WTC11 (cell line): Measurements from ENCODE around the gene CCDC39.

Experiments used
- ATF6 ChIP-seq: sonication (generic); formaldehyde crosslinking; IDR thresholded peaks from 2 replicates; pipeline ENCODE4 v1.8.1; 2023; ENCODE audit warnings: mild to moderate bottlenecking, missing genetic modification reagents
- CTCF ChIP-seq: fragments of 200-600 bp; IDR thresholded peaks from 2 replicates; pipeline ENCODE4 v1.8.0; 2022; ENCODE audit warnings: antibody characterized with exemption
- FOXP4 ChIP-seq: sonication (generic); formaldehyde crosslinking; IDR thresholded peaks from 2 replicates; pipeline ENCODE4 v1.8.0; 2022; ENCODE audit warnings: mild to moderate bottlenecking, missing genetic modification reagents
- JAZF1 ChIP-seq: fragments of 250-450 bp; sonication (Bioruptor Pico); IDR thresholded peaks from 2 replicates; pipeline ENCODE4 v1.9.0; 2021; ENCODE audit warnings: moderate library complexity, mild to moderate bottlenecking, inconsistent platforms
- MYBL2 ChIP-seq: sonication (generic); formaldehyde crosslinking; IDR thresholded peaks from 2 replicates; pipeline ENCODE4 v1.8.1; 2023; ENCODE audit warnings: mild to moderate bottlenecking, moderate library complexity, missing genetic modification reagents
- SMAD3 ChIP-seq: sonication (generic); formaldehyde crosslinking; IDR thresholded peaks from 2 replicates; pipeline ENCODE4 v1.8.0; 2022; ENCODE audit warnings: missing genetic modification reagents, mild to moderate bottlenecking, borderline replicate concordance
- SP1 ChIP-seq: sonication (generic); formaldehyde crosslinking; conservative IDR thresholded peaks from 2 replicates; pipeline ENCODE4 v1.8.1; 2022; ENCODE audit warnings: missing genetic modification reagents
- STAT6 ChIP-seq: sonication (generic); formaldehyde crosslinking; conservative IDR thresholded peaks from 2 replicates; pipeline ENCODE4 v1.8.1; 2023; ENCODE audit warnings: mild to moderate bottlenecking, low read depth, missing genetic modification reagents, moderate library complexity
- ZNF219 ChIP-seq: sonication (generic); formaldehyde crosslinking; IDR thresholded peaks from 2 replicates; pipeline ENCODE4 v1.8.0; 2023; ENCODE audit warnings: missing genetic modification reagents, mild to moderate bottlenecking, borderline replicate concordance
- ZNF416 ChIP-seq: fragments of 250-450 bp; sonication (Bioruptor Pico); IDR thresholded peaks from 2 replicates; pipeline ENCODE4 v1.9.0; 2021; ENCODE audit warnings: mild to moderate bottlenecking, inconsistent platforms
- TF ChIP-seq, protein P1 (sequence below): sonication (generic); formaldehyde crosslinking; IDR thresholded peaks from 2 replicates; pipeline ENCODE4 v1.8.0; 2022; ENCODE audit warnings: mild to moderate bottlenecking, missing genetic modification reagents
- TF ChIP-seq, protein P2 (sequence below): sonication (generic); formaldehyde crosslinking; IDR thresholded peaks from 2 replicates; pipeline ENCODE4 v1.8.1; 2023; ENCODE audit warnings: mild to moderate bottlenecking, missing genetic modification reagents

GRCh38 chr3:180631317-180631716 lies 48.0 kb downstream of the CCDC39 start:
- TF ChIP-seq CTCF: no peak
- no peak for TF ChIP-seq STAT6 (CRISPR knock-in tag)
- no peak for TF ChIP-seq ZNF219 (CRISPR knock-in tag)
- TF ChIP-seq, protein P1, sequence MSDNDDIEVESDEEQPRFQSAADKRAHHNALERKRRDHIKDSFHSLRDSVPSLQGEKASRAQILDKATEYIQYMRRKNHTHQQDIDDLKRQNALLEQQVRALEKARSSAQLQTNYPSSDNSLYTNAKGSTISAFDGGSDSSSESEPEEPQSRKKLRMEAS: no peak
- TF ChIP-seq ATF6 (CRISPR knock-in tag): no peak
- TF ChIP-seq, protein P2, sequence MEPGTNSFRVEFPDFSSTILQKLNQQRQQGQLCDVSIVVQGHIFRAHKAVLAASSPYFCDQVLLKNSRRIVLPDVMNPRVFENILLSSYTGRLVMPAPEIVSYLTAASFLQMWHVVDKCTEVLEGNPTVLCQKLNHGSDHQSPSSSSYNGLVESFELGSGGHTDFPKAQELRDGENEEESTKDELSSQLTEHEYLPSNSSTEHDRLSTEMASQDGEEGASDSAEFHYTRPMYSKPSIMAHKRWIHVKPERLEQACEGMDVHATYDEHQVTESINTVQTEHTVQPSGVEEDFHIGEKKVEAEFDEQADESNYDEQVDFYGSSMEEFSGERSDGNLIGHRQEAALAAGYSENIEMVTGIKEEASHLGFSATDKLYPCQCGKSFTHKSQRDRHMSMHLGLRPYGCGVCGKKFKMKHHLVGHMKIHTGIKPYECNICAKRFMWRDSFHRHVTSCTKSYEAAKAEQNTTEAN (CRISPR knock-in tag): no peak
- no peak for TF ChIP-seq SP1
- TF ChIP-seq SMAD3: no peak
- TF ChIP-seq MYBL2 (CRISPR knock-in tag): no peak
- no peak for TF ChIP-seq ZNF416 (CRISPR knock-in tag)
- no peak for TF ChIP-seq JAZF1 (CRISPR knock-in tag)
- no peak for TF ChIP-seq FOXP4 (CRISPR knock-in tag)
